Bronchial smooth muscle cell (primary cell): ENCODE measurements around the gene RAB7B. TPM values are rescaled to one million over a fixed set of nuclear protein-coding genes. Genes with fewer than 3 reads are reported as not detected.

Experiments
- total RNA-seq: library from RNA; depleted of rRNA; stranded (reverse); fragments of >200 nt; gene quantifications from 2 replicates; pipeline ENCODE4 v1.2.1, GENCODE V29; 2014

RAB7B gene, protein sequence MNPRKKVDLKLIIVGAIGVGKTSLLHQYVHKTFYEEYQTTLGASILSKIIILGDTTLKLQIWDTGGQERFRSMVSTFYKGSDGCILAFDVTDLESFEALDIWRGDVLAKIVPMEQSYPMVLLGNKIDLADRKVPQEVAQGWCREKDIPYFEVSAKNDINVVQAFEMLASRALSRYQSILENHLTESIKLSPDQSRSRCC
- total RNA-seq: 13.6 and 14.9 TPM in 2 replicates

DNA sequence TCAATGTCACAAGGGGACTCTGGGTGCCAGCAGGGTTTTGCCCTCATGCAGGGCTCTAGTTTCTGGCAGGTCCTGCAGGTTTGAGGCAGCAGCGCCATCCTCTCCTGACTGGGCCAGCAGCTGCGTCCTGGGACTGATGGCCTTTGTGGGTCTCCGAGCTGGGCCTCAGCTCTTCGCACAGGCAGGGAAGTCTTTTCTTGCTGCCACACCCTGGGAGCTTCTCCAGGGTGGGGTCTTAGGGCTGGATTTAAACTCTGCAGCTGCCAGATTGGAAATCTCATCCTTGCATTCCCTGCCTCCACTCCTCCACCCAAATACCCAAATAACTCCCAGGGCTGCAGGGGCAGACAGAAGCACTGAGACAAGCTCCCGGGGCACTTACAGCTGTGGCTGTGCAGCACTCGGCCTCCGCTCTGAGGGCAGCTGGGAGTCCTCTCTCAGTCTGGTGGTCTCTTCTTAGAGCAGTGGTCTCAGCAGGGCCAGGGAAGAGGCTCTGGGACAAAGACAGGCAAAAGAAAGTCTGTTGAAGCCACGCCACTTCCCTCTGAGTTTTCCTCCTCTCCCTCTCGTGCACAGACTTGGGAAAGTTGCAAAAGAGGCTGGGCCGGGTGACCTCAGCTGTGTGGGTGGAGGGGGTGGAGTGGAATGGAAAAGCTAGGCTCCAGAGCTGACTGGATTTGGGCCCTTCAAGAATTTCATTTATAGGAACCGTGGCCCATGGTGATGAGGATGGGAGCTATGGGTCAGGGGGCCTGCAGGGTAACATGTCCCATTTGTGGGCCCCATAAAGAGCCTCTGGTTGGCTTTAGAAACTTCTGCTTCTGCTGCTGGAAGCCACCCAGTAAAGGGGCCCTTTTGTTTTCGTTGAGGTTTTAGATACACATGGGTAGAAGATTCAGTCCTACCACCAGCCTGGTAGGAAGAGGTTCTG, at the start of gene RAB7B:
Gene RAB7B, minus strand, starts transcription at position 525 of the 931 bp plus-strand sequence. CDS start 9,260 bp downstream, outside the sequence.

DNA sequence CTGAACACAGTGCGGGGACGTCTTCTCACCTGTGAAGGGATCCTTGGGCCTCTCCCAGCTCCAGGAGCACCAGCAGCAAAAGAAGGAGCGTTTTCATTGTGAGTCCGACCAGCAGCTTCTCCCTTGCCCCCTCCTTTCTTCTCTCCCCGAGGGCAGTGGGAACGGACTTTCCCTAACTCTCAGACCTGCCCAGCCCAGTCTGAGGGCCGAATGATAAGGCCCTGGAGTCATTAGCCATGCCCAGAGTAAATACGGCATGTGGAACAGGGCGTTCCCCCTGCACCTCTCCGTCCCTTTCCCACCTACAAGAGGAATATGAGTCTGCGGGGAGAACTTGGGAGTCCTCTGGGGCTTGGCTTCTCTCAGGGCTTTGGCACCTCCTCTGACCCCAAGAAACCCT, 20.5 kb upstream of the RAB7B start, which contains the start of gene CTSE:
Gene CTSE, minus strand, starts transcription at position 201 of the 400 bp plus-strand sequence. Its CDS starts 104 bp downstream, at position 97.

DNA sequence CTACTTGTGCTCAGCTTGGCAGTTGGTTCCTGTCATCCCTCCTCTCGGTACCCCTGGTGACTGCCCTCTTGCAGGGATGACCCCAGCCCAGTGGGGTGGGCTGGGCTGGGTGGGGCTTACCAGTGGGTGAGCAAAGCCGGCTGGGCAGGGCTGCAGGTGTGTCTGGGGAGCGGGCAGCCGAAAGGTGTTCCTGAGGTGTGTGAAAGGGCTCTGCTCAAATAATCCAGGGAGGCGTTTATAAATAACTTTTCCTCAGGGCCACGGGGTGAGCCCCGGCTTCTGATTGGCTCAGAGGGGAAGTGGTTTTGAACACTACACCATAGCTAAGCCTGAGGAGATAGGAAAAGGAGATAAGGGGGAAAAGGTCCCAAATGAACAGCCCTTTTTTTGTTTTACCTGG, 60.0 kb downstream of the RAB7B start, which contains the start of gene SLC26A9:
Gene SLC26A9, minus strand, starts transcription at position 212 of the 400 bp plus-strand sequence. CDS start 7,636 bp downstream, outside the sequence.

Other genes starting within 250 kb of the RAB7B start
- 18.6 and 18.8 TPM in 2 replicates for gene RAB29, start 227.9 kb downstream of the RAB7B start, total RNA-seq
- gene SLC41A1, start 190.2 kb downstream of the RAB7B start, total RNA-seq: 7.9 and 8.4 TPM in 2 replicates
- 0.09 TPM in 1 of 2 replicates, not detected in the other for gene PM20D1, start 153.3 kb downstream of the RAB7B start, total RNA-seq
- gene SLC26A9, start 59.9 kb downstream of the RAB7B start, total RNA-seq: not detected in 2 replicates
- gene CTSE, start 20.5 kb upstream of the RAB7B start, total RNA-seq: not detected in 2 replicates
- not detected in 2 replicates for gene RHEX, start 49.8 kb upstream of the RAB7B start, total RNA-seq
- not detected in 2 replicates for gene AVPR1B, start 114.0 kb upstream of the RAB7B start, total RNA-seq
- gene FAM72A, start 199.4 kb upstream of the RAB7B start, total RNA-seq: 3.3 and 3.4 TPM in 2 replicates
- 39.4 and 45.6 TPM in 2 replicates for gene SRGAP2, start 200.1 kb upstream of the RAB7B start, total RNA-seq